SHP77 (cell line): ENCODE measurements around the gene ZFP69B.
A peak's percentile ranks its signal among the peaks of the same experiment; 100 is the strongest.

Experiments used
- DNase-seq, 2 experiments: peaks; one replicate each; lab custom pipeline; 2025; lab: John Stamatoyannopoulos, UW

Gene ZFP69B

GRCh38 chr1:40449684-40450494 is at the start of gene ZFP69B:
ZFP69B (plus strand) TSS chr1:40450476; CDS start chr1:40450962, 486 bp downstream.
- DNase-seq = peak; percentile 75 to 89

- no peak for DNase-seq
These were observed 48.6 kb upstream of the ZFP69B start for GRCh38 chr1:40401473-40402201.

DNA sequence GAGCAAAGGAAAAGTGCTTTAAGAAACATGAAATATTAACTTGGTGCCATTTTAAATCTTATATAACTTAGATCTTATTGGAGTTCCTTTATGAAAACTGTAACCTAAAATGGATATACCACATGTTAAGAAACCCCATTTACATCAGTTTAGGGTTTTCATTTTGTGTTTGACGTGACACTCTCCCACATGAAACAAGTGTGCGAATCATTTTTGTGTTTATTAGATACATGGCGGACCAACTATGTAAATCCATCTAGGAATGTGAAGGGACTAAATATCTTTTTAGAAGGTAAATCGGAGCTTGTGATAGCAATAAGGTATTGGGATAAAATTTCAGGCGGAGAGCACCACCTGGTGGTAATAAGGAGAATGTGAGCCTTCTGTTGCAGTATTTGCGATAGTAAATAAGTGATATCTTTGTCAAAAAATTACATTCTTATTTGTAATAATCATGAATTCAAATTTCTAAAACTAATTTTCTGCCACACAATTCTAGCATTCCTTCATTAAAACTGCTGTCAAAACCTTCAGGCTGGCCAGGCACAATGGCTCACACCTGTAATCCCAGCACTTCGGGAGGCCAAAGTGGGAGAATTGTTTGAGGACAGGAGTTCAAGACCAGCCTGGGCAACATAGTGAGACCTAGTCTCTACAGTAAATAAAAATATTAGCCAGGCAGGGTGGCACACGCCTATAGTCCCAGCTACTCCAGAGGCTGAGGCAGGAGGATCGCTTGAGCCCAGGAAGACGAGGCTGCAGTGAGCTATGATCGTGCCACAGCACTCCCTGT is 45.4 kb upstream of the ZFP69B start:
- peak; percentile 24 to 38 for DNase-seq

DNA sequence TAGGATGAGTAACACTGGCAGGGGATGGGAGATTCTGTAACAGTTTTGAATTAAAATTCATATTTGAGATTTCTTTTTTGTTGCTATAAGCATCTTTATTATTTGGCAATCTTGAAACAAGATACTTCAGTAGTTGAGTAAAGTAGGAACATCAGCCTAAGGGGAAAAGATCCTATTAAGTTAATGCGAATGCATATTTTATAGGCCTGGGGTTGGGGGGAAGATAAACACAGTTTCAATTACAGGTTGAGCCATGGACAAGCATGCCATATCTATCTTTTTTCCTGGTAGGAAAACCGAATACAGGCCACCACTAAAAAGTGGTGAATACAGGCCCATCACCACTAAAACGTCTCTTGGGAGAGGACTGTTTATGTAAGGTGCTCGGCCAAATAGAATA is 44.5 kb upstream of the ZFP69B start:
- no peak for DNase-seq

DNA sequence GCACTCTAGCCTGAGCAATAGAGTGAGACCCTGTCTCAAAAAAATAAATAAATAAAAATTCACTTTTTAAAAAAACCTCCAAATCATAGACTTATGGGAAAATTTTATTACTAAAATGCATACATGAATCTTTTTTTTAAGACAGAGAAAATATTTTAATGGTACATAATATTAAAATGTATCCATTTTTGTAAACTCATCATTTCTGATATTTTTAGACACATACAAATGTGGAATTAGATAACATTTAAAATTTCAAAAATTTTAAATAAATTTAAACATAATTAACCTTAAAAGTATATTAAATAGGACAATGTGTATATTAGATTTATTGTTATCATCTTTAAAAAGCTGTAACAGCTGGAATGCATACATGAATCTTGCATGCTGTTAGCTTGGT is 42.8 kb upstream of the ZFP69B start:
- DNase-seq = no peak

DNA sequence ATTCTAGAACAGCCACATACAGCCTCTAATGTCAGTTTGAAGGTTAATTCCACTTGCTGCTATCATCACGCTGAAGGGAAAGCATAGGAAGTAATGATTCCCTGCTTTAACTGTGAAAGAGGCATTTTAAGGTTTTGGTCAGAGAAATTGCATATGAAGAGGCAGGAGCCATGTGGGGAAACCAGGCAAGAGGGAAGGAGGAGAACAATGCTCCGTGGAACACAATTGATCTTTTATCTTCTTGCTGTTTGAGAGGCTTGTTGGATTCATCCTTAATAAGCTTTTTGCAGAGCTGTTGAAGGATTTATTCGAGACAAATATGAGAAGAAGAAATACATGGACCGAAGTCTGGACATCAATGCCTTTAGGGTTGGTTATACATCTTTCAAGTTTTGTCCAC is 40.8 kb upstream of the ZFP69B start:
- no peak for DNase-seq

DNA sequence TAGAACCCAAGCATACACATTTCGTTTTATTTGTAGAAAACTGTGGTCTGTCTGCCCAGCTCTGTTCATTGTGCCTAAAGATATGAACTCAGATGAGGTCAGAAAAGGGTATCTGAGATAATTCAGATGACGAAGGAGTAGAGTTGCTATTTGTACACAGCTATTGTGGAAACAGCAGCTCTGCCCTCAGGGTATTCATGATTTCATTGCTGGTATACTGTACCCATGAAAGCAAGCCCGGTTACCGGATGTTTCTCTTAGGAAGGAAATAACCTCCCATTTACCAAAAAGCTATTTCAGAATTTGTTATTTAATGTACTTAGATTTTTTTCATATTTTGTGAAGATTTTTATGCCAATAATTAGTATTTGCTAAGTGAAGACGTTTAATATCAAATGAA is 39.0 kb upstream of the ZFP69B start:
- DNase-seq = no peak

DNA sequence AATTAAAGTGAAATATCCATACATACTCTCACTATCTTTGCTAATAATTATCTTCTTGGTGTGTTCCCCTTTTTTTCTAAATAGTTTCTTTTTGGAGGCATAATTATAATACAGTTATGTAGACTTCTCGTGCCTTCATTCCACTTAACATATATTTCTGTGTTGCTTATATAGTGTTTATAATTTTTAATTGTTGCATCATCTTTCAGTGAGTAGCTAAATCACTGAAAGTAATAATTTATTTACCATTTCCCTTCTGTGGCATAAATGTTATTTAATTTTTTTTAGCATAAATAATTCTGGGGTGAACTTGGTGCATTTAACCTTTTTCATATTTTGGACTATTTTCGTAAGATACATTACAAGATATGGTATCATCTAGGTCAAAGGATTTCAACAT is 38.4 kb upstream of the ZFP69B start:
- DNase-seq = no peak

DNA sequence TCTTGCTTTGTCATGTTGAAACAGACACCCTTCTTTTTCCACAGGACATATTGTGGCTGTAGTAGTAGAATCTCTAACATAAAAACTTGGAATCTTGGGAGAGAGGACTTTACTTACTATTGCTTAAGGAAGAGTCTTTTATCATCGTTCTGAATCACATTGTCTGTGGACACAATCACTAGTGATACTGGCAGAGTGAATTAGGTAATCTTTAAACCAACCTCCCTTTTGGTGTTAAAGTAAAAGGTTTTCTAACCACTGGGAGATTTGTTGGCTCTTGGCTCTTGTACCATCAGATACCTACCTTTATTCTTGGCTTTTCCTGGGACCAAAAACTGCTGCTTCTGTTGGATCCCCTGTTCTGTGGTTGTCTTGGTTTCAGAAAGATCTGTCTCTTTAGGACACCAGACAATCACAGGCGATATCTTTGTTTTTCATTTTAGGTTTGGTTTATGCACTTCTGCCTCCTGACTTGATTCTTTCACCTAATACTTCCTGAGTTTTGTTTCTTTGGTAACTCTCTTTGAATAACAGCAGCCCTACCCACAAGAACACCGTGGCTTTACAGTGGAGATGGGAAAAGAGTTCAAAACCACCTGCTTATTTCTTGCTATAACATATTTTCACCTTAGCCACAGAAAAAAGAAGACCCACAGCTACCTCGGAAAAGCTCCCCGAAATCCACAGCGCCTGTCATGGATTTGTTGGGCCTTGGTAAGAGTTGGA is 36.6 kb upstream of the ZFP69B start:
- no peak for DNase-seq

DNA sequence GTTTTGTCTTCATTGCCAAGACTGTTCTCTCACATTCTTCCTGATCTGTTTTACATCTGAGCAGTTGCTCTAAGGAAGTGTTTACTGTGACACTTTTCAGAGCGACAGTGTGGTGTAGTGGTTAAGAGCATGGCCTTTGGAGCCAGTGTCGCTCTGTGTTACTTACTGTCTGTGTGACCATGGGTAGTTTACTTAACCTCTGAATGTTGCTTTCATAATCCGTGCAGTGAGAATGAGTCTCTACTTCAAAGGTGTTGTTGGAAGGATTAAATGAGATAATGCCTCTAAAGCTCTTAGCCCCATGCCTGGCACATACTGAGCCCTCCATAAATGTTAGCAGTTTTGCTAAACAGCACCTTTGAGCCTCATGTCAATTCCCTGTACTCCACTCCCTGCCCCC is 35.9 kb upstream of the ZFP69B start:
- DNase-seq = no peak

DNA sequence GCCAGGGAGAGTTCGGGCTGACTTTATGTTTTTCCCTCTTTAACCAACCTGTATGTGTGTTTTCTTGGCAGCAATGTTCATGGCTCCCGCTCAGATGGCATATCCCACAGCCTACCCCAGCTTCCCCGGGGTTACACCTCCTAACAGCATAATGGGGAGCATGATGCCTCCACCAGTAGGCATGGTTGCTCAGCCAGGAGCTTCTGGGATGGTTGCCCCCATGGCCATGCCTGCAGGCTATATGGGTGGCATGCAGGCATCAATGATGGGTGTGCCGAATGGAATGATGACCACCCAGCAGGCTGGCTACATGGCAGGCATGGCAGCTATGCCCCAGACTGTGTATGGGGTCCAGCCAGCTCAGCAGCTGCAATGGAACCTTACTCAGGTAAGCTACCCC is 33.6 kb upstream of the ZFP69B start:
- no peak for DNase-seq

DNA sequence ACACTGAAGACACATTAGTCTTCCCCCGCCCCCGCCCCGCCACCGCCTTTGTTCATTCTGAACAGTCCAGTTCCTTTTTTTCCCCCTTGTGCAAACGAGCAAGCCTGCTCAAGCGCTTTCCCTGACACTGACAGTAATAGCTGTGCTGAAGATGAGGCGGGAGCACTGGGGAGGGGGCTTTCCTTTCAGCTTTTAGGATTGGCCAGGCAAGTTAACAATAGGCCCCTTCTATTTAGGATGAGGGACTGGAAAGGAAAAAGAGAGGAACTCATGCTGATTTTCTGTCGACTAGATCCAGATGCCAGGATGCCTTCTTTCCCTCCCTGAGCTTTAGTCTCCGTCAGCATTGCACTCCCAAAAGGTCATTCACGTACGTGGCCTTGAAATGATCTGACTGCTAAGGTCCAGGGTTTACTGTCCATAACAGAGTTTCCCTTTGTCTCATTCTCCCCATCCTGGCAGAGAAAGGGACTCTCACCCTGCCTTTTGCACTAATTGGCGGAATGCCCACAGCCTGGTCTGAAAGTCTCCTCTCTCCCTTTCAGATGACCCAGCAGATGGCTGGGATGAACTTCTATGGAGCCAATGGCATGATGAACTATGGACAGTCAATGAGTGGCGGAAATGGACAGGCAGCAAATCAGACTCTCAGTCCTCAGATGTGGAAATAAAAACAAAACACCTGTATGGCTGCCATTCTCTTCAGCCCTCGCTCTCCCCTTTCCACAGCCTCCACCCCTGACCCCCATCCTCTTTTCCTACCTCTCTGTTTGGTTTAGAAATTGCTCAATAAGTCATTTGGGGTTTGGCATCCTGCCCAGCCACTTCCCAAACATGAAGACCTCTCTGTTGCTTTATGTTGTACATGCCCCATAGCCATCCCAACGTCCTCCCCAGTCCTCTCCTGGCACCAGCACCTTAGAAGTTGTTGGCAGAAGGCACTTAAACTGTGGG is 28.6 kb upstream of the ZFP69B start:
- peak; percentile 79 to 87 for DNase-seq

- DNase-seq = no peak
These were observed 27.5 kb upstream of the ZFP69B start for GRCh38 chr1:40422630-40423263.

- DNase-seq = no peak
These were observed 27.0 kb upstream of the ZFP69B start for GRCh38 chr1:40423264-40423642.

GRCh38 chr1:40423951-40424618 is 26.2 kb upstream of the ZFP69B start:
- DNase-seq = no peak

DNA sequence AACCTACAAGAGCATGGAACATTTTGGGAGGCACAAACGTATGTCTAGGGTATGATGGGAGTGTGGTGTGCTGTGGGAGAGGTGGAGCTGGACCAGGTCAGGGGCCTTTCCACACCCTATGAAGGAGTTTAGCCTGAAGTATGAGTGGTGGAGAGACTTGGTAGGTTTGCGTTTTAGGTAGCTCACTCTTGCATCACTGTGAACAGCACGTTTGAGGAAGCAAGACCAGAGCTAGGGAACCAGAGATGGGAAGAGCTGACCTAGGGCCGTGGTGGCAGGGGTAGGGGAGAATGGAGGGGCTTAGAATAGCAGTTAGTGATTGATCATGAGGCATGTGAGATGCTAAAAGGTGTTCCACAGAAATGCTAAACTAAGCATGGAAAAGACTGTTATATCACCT is 25.1 kb upstream of the ZFP69B start:
- DNase-seq = no peak

DNA sequence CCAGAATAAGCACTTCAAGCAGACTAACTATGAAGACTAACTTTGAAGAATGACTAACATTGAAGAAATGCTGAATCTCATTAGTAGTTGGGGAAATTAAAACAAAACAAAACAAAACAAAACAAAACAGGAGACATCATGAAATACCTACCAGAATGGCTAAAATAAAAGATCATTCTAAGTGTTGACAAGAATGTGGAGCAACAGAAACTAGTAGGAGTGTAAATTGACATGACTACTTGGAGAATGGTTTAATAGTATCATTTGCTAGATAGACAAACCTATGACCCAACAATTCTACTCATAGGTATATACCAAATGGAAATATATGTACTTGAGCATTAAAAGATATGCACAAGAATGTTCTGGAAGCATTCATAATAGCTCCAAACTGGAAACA is 18.9 kb upstream of the ZFP69B start:
- no peak for DNase-seq

- no peak for DNase-seq
These were observed 17.5 kb upstream of the ZFP69B start for GRCh38 chr1:40432644-40433390.

GRCh38 chr1:40435471-40435870 is 14.8 kb upstream of the ZFP69B start:
- no peak for DNase-seq
